Non-pigmented ciliary epithelial cell (primary cell): ENCODE measurements around the gene ALDH3B2.
"Not testable (repeated sequence)": the region's sequence is repeated elsewhere in the genome, so short reads cannot be mapped to it uniquely, and the experiment has no call there.

Experiments used
- DNase-seq: peaks from one replicate; pipeline ENCODE4 v3.0.0-alpha.2; 2010; ENCODE audit warnings: low read depth

The ALDH3B2 gene, protein sequence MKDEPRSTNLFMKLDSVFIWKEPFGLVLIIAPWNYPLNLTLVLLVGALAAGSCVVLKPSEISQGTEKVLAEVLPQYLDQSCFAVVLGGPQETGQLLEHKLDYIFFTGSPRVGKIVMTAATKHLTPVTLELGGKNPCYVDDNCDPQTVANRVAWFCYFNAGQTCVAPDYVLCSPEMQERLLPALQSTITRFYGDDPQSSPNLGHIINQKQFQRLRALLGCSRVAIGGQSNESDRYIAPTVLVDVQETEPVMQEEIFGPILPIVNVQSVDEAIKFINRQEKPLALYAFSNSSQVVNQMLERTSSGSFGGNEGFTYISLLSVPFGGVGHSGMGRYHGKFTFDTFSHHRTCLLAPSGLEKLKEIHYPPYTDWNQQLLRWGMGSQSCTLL

DNA sequence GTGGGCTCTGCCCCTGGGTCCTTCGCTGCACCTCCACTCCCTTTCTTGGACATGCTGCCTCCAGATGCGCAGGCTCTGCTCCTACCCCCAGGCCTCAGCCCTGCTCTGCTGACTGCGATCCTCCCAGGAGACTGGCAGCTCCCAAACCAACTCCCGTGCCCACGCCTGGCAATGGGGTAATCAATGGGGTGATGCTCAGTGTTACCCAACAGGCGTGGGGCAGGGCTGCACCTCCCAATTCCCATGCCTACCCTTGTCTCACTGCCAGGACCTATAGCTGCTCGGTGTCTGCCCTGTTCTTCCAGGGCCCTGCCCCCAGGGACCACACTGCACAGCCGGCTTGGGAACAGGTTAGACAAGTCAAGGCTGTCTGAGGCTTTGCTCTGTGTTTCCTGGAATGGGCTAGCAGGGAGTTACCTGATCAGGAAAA, at the start of gene ALDH3B2:
ALDH3B2 (minus strand) TSS at position 182 of the 430 bp plus-strand sequence. CDS start 7,688 bp downstream, outside the sequence.
- no peak for DNase-seq

DNA sequence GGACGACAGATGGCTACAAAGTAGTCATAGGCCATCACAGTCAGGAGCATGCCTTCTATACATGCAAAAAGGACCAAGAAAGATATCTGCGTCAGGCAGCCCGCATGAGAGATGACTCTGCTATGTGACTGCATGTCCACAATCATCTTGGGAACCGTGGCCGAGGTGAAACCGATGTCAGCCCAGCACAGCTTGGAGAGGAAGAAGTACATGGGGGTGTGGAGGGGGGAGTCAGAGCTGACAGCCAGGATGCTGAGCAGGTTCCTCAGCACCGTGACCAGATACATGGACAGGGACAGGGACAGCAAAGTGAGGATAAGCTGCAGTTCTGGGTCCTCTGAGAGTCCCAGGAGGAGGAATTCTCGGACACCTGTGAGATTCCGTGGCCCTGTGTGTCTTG, 48.6 kb upstream of the ALDH3B2 start:
- not testable (repeated sequence) for DNase-seq

DNA sequence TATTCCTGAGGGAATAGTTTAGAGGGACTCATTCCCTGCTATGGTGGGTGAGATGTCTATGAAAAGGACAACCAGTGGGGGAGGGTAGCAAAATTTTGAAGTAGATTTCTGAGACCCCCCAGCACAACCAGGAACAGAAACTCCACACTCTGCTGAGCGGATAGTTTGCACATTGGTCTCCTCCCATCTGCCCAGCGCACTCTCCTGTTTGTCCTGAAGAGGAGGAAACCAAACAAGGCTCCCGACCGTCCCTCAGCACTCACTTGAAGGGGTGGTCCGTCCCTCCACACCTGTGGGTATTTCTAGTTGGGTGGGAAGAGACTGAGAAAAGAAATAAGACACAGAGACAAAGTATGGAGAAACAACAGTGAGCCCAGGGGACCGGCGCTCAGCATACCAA, 41.8 kb upstream of the ALDH3B2 start:
- DNase-seq = not testable (repeated sequence)

DNA sequence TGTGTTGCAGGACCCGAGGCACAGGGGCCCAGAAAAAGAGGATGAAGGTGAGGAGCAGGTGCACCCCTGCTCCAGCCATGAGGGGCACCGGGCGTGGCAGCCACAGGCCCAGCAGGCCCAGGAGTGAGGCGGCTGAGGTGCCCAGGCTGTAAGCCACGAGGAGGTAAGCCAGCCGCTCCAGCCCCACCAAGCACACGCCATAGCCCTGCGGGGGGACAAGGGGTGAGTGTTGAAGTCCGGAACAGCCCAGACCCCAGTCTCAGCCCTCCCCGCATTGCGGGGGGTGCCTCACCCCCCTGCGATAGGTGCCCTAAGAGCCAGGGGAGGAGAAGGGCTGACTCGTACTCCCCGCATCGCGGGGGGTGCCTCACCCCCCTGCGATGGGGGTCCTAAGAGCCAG, 41.4 kb upstream of the ALDH3B2 start:
- DNase-seq = not testable (repeated sequence)

DNA sequence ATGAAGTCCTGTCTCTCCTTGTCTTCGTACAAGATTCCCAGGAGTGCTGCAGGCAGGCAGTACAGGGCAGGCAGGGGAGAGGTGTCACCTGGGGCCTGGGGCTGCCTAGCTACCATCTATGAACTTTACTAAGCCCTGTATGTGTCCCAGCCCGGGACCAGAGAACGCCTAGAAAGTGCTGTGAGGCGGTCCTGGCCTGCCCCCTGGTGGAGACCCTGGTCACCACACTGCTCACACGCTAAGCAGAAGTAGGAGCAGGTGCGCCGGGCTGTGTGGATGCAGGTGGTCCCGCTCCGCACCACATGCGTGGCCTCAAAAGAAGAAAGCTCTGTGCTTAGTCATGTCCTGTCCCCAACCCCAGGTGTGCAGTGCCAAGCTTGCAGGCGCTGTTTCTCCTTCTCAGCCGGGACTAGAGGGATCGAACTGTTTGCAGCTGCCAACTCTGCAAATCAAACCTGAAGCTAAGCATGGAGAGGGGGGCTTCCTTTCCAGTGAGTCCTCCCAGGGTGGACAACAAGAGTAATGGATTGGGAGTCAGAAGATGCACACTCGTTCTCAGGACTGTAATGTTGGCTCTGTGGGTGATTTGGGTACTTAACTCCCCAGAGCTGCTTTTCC, 39.6 kb upstream of the ALDH3B2 start:
- not testable (repeated sequence) for DNase-seq

DNA sequence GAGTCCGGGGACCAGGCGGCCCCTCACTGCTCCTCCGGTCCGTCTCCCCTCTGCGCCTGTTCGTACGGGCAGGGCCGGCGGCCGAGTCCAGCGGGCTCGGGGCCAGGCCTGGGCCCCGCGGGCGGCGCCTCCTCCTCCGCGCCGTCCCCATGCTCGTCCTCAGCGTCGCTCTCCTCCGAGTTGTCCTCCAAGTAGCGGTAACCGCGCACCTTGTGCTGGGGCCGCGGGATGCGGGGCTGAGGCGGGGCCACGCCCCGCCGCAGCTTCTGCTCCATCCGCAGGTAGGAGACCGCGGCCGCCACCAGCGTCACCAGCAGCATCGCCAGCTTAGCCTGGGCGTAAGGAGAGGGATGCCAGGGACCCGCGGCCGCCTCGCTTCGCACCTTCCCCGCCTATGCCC, 37.3 kb upstream of the ALDH3B2 start:
- DNase-seq = not testable (repeated sequence)

DNA sequence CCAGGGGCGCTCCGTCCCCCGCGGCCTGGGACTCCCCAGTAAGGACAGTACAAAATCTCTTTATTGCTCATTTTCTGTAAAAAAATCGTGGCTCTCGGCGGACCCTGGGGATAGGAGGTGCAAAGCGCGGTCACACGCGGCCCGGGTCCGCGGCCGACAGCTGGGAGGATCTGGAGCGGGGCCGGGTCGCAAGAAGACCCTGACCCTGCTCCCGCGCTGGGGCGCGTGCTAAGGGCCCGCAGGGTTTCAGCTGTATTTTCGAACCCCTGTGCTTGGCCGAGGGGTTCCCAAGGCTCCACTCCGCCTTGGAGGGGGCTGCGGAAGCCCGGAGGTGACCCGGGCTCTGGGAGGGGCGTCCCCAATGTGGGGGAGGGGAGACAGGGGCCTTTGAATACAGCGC, 36.8 kb upstream of the ALDH3B2 start:
- DNase-seq = not testable (repeated sequence)

DNA sequence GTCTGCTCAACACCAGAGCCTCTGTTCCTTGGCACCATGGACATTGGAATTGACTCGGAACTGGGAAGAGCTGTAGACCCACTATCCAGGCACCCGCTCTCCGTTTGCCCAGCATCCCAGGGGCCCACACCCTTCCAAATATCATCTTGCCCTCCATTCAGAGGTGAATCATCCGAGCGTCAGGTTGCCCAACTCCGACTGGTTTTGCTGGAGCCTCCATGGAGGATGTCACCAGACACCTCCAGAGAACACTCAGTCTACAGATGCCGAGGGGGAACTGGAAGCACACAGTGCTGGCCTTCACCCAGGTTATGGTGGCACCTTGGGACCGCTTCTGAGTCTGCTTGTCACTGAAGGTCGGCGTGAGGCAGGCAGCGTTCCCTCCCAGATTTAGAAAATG, 35.4 kb upstream of the ALDH3B2 start:
- DNase-seq = not testable (repeated sequence)

DNA sequence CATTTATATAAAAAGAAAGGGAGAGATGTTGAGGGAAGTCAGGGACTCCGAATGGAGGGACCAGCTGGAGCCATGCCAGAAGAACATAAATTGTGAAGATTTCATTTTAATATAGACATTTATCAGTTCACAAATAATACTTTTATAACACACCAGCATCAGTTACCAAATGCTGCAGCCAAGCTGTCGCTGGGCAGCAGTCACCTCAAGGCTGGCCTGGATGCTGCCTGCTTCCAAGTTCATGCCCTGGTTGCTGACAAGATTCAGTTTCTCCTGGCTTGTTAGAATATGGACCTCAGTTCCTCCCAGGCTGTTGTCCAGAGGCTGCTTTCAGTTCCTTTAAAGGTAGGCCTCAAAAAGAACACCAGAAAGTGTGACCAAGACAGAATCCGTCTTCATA, 30.8 kb upstream of the ALDH3B2 start:
- no peak for DNase-seq

DNA sequence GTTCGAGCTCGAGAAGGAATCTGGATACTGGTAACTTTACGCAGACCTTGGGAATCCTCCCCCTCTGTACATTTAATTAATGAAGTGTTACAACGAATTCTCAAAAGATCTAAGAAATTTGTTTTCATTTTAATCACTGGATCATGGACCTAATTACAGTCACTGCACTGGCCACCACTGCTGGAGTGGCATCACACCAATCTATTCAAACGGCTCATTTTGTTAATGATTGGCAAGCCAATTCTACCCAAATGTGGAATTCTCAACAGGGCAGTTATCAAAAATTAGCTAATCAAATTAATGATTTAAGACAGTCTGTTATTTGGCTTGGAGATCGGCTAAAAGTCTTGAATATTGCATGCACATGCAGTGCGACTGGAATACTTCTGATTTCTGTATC, 30.1 kb upstream of the ALDH3B2 start:
- no peak for DNase-seq

DNA sequence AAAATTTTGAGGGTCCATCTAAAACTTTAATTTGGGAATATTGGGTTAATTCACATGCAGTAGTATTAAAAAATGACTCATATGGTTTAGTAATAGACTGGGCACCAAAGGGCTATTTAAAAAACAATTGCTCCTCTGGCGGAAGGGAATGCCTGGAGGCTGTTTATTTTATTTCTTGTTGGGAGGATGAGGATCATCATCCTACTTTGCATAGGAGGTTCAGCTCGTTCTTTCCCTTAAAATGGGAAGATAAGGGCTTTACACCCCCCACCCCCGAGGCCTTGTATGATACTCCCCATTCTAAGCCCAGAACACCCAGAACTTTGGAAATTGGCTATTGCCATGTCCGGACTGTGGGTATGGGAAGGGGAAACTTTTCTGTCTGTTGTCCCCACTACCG, 29.3 kb upstream of the ALDH3B2 start:
- DNase-seq = not testable (repeated sequence)

DNA sequence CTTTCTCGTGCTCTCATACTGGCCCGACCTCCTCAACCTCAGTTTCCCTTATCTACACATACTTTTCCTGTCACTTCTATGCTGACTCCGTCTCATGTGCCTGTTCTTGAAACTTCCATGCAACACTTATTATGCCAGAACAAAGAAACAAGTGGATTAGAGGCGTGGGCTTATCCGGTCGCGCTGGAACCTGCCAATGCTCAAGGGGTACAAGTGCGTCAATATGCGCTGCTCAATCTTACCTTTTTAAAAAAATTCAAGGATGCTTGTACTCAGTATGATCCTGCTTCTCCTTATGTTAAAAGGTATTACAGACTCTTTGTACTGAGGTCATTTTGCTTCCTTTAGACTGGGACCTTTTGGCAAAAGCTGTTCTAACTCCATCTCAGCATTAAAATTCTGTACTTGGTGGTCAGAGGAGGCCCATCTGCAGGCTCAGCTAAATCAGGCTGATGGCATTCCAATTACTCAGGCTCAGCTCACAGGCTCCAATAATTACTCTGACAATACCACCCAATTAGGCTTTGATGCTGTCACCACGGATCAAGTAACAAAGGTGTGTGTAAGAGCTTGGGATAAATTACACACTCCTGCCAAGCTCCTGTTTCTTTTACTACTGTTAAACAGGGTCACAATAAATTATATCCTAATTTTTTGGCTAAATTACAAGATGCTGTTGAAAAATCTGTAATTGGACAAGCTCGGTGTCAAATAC, 26.3 kb upstream of the ALDH3B2 start:
- DNase-seq = no peak

DNA sequence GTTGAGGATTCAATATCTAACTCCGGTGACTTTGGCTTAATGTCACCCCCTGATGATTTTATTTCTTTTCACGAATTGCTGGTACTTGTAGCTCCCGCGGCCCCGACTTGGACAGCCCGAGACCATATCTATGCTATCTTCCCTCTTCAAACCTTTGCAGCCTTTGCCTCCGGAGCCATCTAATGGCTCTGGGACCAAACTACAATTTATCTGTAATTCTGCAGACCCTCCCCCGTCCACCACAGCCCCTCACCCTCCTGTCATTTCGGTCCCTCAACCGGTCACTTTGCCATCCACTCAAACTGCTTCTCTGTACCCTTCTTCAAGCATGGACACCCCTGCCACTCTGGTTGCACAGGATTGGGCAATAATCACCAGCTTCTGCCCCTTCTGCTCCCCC, 25.7 kb upstream of the ALDH3B2 start:
- no peak for DNase-seq

DNA sequence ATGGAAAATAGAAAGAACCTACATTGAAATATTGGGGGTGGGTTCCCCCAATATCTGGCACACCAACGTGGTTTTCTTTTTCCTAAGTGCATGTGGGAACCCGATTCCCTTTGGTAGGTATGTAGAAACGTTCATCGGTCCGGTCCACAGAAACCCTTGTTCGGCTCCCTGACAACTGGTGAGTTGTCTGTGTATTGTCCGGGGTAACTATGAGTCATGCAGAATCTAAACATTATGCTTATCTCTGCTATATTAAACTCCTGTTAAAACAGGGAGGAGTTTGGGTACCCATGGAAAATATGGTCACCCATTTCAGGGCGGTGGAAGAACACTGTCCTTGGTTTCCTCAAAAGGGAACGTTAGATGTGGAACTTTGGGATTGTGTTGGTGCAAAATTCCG, 25.1 kb upstream of the ALDH3B2 start:
- DNase-seq = no peak

DNA sequence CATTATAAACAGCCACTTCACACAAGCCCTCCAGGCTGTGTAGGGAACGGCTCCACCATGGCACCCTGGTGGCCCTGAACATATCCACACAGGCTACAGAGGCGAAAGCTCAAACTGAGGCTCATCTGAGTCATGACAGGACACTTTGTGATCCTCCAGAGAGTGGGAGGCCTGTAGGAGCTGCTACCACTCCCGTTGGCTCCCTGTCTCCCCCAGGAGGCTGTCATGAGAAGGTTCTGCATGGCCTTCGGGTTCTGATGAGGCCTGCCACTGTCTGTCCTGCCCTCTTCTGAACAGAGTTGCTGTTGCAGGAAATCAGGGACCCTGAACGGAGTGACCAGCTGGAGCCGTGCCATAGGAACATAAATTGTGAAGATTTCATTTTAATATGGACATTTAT, 23.8 kb upstream of the ALDH3B2 start:
- no peak for DNase-seq

DNA sequence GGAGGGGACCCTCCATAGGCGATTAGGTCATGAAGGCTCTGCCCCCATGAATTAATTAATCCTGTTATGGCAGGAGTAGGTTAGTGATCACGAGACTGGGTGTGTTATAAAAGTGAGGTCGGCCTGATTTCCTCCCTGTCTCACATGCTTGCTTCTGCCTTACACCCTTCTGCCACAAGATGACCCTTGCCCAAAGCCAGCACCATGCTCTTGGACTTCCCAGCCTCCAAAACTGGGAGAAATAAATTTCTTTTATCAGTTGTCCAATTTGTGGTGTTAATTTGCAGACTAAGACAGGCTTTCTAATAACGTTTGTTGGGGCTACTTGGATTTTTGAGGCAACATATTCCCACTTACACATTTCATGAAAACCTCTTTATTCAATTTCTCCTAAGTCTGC, 23.4 kb upstream of the ALDH3B2 start:
- DNase-seq = no peak

DNA sequence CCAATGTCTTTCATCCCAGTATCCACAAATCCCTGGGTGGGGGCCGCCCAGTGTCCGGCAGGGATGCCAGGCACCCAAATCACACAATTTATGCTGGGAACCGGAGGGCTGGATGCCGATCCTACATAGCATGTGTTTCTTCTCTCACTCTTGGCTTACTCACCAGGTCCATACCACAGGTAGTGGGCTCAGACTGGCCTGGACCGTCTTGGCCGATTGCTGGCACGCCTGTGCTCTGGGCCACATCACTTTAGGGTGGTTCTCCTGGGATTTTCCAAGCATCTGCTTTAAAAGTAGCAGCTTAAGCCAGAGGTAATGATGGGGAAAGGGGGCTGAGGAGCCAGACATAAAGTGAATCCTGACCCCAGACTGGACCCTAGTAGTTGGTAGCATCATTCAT, 22.6 kb upstream of the ALDH3B2 start:
- no peak for DNase-seq

DNA sequence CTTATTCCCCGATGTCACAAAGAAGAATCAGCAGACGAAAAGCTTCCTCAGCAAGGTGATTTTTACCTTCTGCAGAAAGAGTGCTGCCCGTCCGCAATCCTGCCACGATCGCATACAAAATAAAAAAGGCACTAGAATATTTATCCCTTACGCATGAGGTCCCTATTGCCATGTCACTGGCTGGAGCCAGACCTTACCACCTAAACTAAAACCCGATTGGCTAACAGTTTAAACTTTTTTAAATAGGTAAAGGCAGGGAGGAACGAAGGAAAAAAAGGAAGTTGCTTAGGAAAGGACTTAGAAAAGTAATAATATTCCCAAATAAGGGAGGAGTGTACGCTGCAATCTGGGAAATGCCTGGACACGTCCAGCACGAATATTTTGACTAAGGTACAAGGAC, 21.2 kb upstream of the ALDH3B2 start:
- no peak for DNase-seq

DNA sequence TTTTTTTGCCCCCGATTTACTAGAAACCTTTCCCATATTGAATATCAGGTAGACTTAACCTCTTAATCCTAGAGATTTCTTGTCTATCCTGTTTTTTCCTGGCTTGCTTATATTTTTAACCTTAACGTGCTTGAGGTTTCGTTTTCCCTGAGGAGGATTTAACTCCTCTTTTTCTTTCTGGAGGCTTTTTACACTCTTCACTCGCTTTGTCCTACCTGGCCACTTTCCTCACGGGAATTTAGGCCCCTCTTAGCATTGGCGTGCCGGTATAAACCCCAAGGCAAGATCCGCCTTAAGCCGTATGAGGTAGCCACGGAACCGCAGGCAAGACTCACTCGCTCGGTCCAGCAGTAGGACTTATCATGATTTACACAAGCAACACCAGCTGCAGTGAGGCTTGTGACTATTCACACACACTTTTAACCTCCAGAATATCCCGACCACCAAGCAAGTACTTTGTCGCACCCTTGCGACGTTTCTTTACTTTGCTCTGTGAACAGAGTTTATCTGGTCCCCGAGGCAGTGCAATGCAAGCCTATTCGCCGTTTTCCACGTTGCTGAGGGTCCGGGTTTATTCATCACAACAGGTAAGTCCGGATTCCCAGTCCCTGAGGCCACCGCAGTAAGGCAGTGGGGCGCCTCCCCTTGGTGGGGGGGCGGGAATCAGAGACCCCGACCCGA, 20.6 kb upstream of the ALDH3B2 start:
- DNase-seq = no peak

DNA sequence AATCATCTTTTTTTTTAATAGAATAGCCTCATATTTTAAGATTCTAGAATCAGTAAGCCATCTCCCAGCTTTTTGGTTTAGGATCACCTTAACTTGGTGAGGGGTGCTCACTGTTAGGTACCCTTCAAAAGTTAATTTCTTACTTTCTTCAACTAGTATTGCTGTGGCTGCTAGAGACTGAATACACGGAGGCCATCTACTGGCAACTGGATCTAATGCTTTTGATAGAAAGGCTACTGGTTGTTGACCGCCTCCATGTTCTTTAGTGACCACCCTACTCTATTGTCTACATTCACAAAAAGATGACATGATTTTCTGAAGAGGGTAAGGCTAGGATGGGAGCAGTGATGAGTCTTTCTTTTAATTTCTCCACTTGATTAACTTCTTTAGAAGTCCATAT, 16.7 kb upstream of the ALDH3B2 start:
- no peak for DNase-seq

DNA sequence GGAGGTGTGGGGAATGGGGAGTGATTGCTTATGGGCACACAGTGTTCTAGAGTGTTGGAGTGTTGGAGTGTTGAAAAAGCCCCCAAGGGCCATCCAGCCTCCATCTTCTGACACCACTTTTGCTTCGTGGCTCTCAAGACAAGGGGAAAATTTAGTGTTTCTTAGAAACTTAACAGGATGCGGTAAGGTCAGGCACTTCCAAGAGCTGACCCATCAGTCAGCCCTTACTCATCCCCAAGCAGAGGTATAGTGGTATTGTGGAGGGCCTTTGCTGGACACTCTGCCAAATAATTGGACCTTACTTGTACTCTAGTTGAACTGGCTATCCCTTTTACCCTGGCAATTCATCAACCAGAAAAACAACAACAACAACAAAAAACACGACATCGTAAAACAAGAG, 14.8 kb upstream of the ALDH3B2 start:
- no peak for DNase-seq

DNA sequence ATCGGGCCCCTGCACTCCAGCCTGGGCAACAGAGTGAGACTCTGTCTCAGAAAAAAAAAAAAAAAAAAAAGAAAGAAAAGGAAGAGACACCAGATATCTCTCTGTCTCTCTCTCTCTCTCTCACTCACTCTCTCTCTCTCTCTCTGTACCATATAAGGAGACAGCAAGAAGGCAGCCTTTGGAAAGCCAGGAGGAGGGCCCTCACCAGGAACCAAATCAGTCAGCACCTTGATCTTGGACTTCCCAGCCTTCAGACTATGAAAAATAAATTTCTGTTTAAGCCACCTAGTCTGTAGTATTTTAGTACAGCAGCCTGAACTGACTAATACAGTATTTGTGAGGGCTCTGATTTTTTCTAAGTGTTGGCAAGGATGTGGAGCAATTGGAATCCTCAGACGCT, 13.6 kb upstream of the ALDH3B2 start:
- no peak for DNase-seq
